GM23248 (cell line): Measurements from ENCODE around the gene TTF1.

Experiments used
- EZH2 ChIP-seq: fragments of 200-600 bp; sonication (generic); IDR thresholded peaks from 2 replicates; pipeline ENCODE4 v1.6.1; 2018; ENCODE audit warnings: antibody characterized with exemption, mild to moderate bottlenecking; ENCODE audit not compliant: insufficient read depth, poor library complexity, severe bottlenecking
- EZH2phosphoT487 ChIP-seq: fragments of 200-600 bp; sonication (generic); IDR thresholded peaks from 2 replicates; pipeline ENCODE4 v1.6.1; 2018; ENCODE audit warnings: antibody characterized with exemption, moderate library complexity, mild to moderate bottlenecking, low read depth; ENCODE audit not compliant: insufficient read depth

- TF ChIP-seq EZH2 (no peak), EZH2phosphoT487 (no peak)
Measured at GRCh38 chr9:132391449-132391848, 15.2 kb downstream of the TTF1 start.
